ENCODE measurements around the gene HK2.
"Not testable (repeated sequence)": the region's sequence is repeated elsewhere in the genome, so short reads cannot be mapped to it uniquely, and the experiment has no call there.

Gene HK2

DNA sequence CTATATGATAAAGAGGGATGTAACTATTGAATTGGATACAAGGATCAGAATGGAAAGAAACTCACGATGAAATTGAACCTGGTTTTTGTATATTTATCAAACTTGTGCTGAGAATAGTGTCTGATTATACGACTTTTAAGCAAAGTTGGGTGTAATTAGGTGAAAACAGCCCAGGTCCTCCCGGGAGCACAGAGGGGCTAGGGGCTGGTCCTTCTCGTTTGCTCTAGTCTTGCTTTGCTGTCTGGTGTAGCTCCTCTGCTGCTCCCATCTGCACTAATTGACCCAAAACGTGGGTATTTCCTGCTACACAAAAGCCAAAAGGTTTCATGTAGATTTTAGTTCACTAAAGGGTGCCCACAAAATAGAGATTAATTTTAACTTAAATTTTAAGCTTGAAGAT lies 58.7 kb downstream of the HK2 start:
- Histone ChIP-seq H3K27ac (no peak overlapping the region), H3K4me1 (no peaks in the 10 kb centered on the region), H3K9ac (no peak overlapping the region), H3K9me3 (no peaks in the 10 kb centered on the region; the same call in none of the 2 replicates), H4K20me1 (peaks cover 9% of the 10 kb centered on the region; the same call in 1 of the 2 replicates), H3K27me3 (no peaks in the 10 kb centered on the region), H3K4me3 (no peak overlapping the region), H3K4me2 (no peak overlapping the region), H3K36me3 (peaks cover 79% of the 10 kb centered on the region)
- TF ChIP-seq Cebpa-rat (IDR thresholded peaks at IDR 0.05), result no peak

DNA sequence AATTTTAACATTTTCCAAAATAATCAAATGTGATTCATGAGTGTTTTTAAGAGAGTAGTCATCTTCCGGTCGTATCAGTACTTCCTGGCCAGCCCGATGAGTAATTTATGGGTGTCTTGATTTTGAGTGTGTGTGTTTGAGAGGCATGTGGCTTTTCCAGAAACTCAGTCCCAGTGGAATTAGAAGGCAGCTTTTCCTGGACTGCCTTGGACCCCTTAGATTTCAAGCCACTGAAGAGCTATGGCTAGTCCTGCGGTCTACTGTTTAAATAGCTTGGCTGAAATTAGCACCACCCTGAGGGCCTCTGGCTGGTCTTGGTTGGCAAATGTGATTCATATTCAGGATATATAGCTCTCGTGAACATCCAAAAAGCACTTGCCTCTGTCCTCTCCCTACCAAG lies 59.4 kb downstream of the HK2 start:
- H3K36me3 ChIP-seq, result peaks cover 76% of the 10 kb centered on the region

GRCh38 chr2:74894272-74894981 lies 60.5 kb downstream of the HK2 start:
- H3K4me1 ChIP-seq, result no peaks in the 10 kb centered on the region
- H4K20me1 ChIP-seq, result peaks cover 9% of the 10 kb centered on the region; the same call in 1 of the 2 replicates
- H3K4me3 ChIP-seq, result no peak overlapping the region
- H3K27me3 ChIP-seq, result no peaks in the 10 kb centered on the region
- no peaks in the 10 kb centered on the region; the same call in none of the 2 replicates for H3K9me3 ChIP-seq
- H3K4me2 ChIP-seq, result no peak overlapping the region
- peaks cover 65% of the 10 kb centered on the region for H3K36me3 ChIP-seq
- H3K9ac ChIP-seq, result no peak overlapping the region
- H3K27ac ChIP-seq, result no peak overlapping the region
- no peak for TF ChIP-seq Cebpa-rat (IDR thresholded peaks at IDR 0.05)

More for the DNA sequence above, 59.4 kb downstream of the HK2 start:
- TF ChIP-seq Cebpa-rat (IDR thresholded peaks at IDR 0.05), result no peak
- Histone ChIP-seq H3K4me3 (no peak overlapping the region), H3K27me3 (no peaks in the 10 kb centered on the region), H4K20me1 (peaks cover 9% of the 10 kb centered on the region; the same call in 1 of the 2 replicates), H3K4me2 (no peak overlapping the region), H3K9me3 (no peaks in the 10 kb centered on the region; the same call in none of the 2 replicates), H3K4me1 (no peaks in the 10 kb centered on the region), H3K9ac (no peak overlapping the region), H3K27ac (no peak overlapping the region)

DNA sequence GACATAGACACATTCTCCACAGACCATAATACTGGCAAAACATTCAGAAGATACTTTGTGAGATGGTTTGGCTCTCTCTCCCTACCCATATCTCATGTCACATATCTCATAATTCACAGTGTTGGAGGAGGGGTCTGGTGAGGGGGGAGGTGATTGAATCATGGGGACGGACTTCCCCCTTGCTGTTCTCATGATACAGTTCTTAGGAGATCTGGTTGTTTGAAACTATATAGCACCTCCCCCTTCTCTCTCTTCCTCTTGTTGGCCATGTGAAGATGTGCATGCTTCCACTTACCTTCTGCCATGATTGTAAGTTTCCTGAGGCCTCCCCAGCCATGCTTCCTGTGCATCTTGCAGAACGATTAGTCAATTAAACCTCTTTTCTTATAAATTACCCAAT lies 61.1 kb downstream of the HK2 start:
- H4K20me1 ChIP-seq, result peaks cover 9% of the 10 kb centered on the region; the same call in 1 of the 2 replicates
- H3K9ac ChIP-seq, result no peak overlapping the region
- no peaks in the 10 kb centered on the region for H3K27me3 ChIP-seq
- TF ChIP-seq Cebpa-rat (IDR thresholded peaks at IDR 0.05), result no peak
- no peaks in the 10 kb centered on the region for H3K4me1 ChIP-seq
- no peak overlapping the region for H3K4me3 ChIP-seq
- H3K9me3 ChIP-seq, result no peaks in the 10 kb centered on the region; the same call in none of the 2 replicates
- peaks cover 59% of the 10 kb centered on the region for H3K36me3 ChIP-seq
- no peak overlapping the region for H3K27ac ChIP-seq
- no peak overlapping the region for H3K4me2 ChIP-seq

- no peaks in the 10 kb centered on the region for H3K4me1 ChIP-seq
- no peak overlapping the region for H3K4me2 ChIP-seq
- TF ChIP-seq Cebpa-rat (IDR thresholded peaks at IDR 0.05), result no peak
- H3K9ac ChIP-seq, result no peak overlapping the region
- H3K4me3 ChIP-seq, result no peak overlapping the region
- H4K20me1 ChIP-seq, result peaks cover 2% of the 10 kb centered on the region; the same call in 1 of the 2 replicates
- no peaks in the 10 kb centered on the region for H3K27me3 ChIP-seq
- no peaks in the 10 kb centered on the region; the same call in none of the 2 replicates for H3K9me3 ChIP-seq
- peaks cover 47% of the 10 kb centered on the region for H3K36me3 ChIP-seq
- no peak overlapping the region for H3K27ac ChIP-seq
Measured at GRCh38 chr2:74896232-74896631, 62.3 kb downstream of the HK2 start.

DNA sequence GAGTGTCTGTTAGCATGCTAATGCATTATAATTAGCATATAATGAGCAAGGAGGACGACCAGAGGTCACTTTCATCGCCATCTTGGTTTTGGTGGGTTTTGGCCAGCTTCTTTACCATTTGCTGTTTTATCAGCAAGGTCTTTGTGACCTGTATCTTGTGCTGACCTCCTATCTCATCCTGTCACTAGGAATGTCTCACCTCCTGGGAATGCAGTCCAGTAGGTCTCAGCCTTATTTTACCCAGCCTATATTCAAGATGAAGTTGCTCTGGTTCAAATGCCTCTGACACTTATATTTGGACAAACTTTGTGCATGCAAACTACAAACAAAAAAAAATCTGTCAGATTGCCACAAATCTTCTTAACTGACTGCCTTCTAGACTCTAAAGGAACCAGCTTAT lies 66.3 kb downstream of the HK2 start:
- H3K27ac ChIP-seq, H3K9ac ChIP-seq, H3K36me3 ChIP-seq, H3K4me1 ChIP-seq, H3K4me2 ChIP-seq, H3K9me3 ChIP-seq, H3K4me3 ChIP-seq, H3K27me3 ChIP-seq, H4K20me1 ChIP-seq: not testable (repeated sequence)

GRCh38 chr2:74902281-74902860 lies 68.4 kb downstream of the HK2 start:
- Histone ChIP-seq H3K36me3 (peaks cover 4% of the 10 kb centered on the region; the same call in 1 of the 2 replicates), H3K27ac (no peak overlapping the region), H3K4me1 (no peaks in the 10 kb centered on the region), H4K20me1 (no peaks in the 10 kb centered on the region), H3K4me2 (no peak overlapping the region), H3K4me3 (no peak overlapping the region), H3K27me3 (no peaks in the 10 kb centered on the region), H3K9ac (no peak overlapping the region), H3K9me3 (peaks cover 4% of the 10 kb centered on the region; the same call in 1 of the 2 replicates)
- TF ChIP-seq Cebpa-rat (IDR thresholded peaks at IDR 0.05), result no peak

GRCh38 chr2:74906395-74906794 lies 72.5 kb downstream of the HK2 start:
- no peak overlapping the region for H3K9ac ChIP-seq
- no peaks in the 10 kb centered on the region for H4K20me1 ChIP-seq
- peaks cover 6% of the 10 kb centered on the region; the same call in 1 of the 2 replicates for H3K9me3 ChIP-seq
- no peak overlapping the region for H3K27ac ChIP-seq
- no peaks in the 10 kb centered on the region for H3K4me1 ChIP-seq
- no peaks in the 10 kb centered on the region for H3K27me3 ChIP-seq
- H3K4me2 ChIP-seq, result no peak overlapping the region
- H3K4me3 ChIP-seq, result no peak overlapping the region
- no peaks in the 10 kb centered on the region for H3K36me3 ChIP-seq
- TF ChIP-seq Cebpa-rat (IDR thresholded peaks at IDR 0.05), result no peak

DNA sequence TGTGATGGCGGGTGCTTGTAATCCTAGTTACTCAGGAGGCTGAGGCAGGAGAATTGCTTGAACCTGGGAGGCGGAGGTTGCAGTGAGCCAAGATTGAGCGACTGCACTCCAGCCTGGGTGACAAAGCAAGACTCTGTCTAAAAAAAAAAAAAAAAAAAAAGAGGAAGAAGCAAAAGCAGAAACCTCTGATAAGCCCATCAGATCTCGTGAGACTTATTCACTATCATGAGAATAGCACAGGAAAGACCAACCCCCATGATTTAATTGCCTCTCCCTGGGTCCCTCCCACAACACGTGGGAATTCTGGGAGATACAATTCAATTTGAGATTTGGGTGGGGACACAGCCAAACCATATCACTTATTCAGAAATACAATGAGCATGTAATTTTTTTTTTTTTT lies 73.6 kb downstream of the HK2 start:
- H3K4me3 ChIP-seq, H3K9me3 ChIP-seq, H4K20me1 ChIP-seq, H3K4me2 ChIP-seq, H3K27ac ChIP-seq, H3K9ac ChIP-seq, H3K4me1 ChIP-seq, H3K27me3 ChIP-seq, H3K36me3 ChIP-seq: not testable (repeated sequence)

- Histone ChIP-seq H3K27ac (no peak overlapping the region), H3K4me2 (no peak overlapping the region), H3K27me3 (no peaks in the 10 kb centered on the region), H3K4me1 (no peaks in the 10 kb centered on the region), H3K9ac (no peak overlapping the region), H3K4me3 (no peak overlapping the region), H3K36me3 (no peaks in the 10 kb centered on the region), H4K20me1 (no peaks in the 10 kb centered on the region), H3K9me3 (peaks cover 6% of the 10 kb centered on the region; the same call in 1 of the 2 replicates)
- no peak for TF ChIP-seq Cebpa-rat (IDR thresholded peaks at IDR 0.05)
Measured at GRCh38 chr2:74908748-74909444, 75.0 kb downstream of the HK2 start.

Measured in BLaER1 (cell line).